Stimulated activated CD8-positive, alpha-beta memory T cell treated with anti-CD3 and anti-CD28 coated beads, Interleukin-4, amount 100 ng/mL, for 4 hours (primary cell): ENCODE data around the gene HELZ2.

Experiments used
- DNase-seq, 2 donors: peaks; one replicate each; pipeline ENCODE4 v3.0.0-alpha.2; 2020; ENCODE audit warnings: low read depth in 2 of 2, low spot score in 1 of 2

Gene HELZ2

GRCh38 chr20:63598479-63599395, 24.7 kb upstream of the HELZ2 start:
- DNase-seq, result no peak

GRCh38 chr20:63597651-63598478, 23.8 kb upstream of the HELZ2 start:
- no peak for DNase-seq

GRCh38 chr20:63596423-63596822, 22.4 kb upstream of the HELZ2 start:
- no peak for DNase-seq

GRCh38 chr20:63595416-63596127, 21.5 kb upstream of the HELZ2 start:
- DNase-seq, result no peak

GRCh38 chr20:63594043-63594561, 20.1 kb upstream of the HELZ2 start:
- no peak for DNase-seq

- DNase-seq, result no peak
Measured at GRCh38 chr20:63592661-63593060, 18.6 kb upstream of the HELZ2 start.

- DNase-seq, result no peak
Measured at GRCh38 chr20:63591786-63592355, 17.8 kb upstream of the HELZ2 start.

GRCh38 chr20:63591147-63591533, 17.1 kb upstream of the HELZ2 start:
- DNase-seq, result no peak

- no peak for DNase-seq
Measured at GRCh38 chr20:63590218-63591146, 16.4 kb upstream of the HELZ2 start.

- no peak for DNase-seq
Measured at GRCh38 chr20:63589261-63590217, 15.5 kb upstream of the HELZ2 start.

- no peak for DNase-seq
Measured at GRCh38 chr20:63588641-63589041, 14.6 kb upstream of the HELZ2 start.

GRCh38 chr20:63587776-63588591, 13.9 kb upstream of the HELZ2 start:
- no peak for DNase-seq

GRCh38 chr20:63587256-63587655, 13.2 kb upstream of the HELZ2 start:
- no peak for DNase-seq

GRCh38 chr20:63586797-63587196, 12.8 kb upstream of the HELZ2 start:
- no peak for DNase-seq

- DNase-seq, result no peak
Measured at GRCh38 chr20:63585616-63586565, 11.9 kb upstream of the HELZ2 start.

GRCh38 chr20:63582382-63583063, 8.5 kb upstream of the HELZ2 start:
- DNase-seq, result no peak
